ENCODE data around the gene GNAI2. TPM values are rescaled to one million over a fixed set of nuclear protein-coding genes. Genes with fewer than 3 reads are reported as not detected.
A peak's percentile ranks its signal among the peaks of the same experiment; 100 is the strongest.

The GNAI2 gene
- total RNA-seq, 2 experiments from 2014 or later = 238 to 242 TPM

- H3K27ac Mint-ChIP-seq = peak overlapping the region; percentile 26
- H3K4me1 Mint-ChIP-seq (ENCODE audit: low read depth) = peaks cover 33% of the 10 kb centered on the region
- DNase-seq (peak; percentile 94), ATAC-seq (peak; percentile 88)
- H3K27me3 Mint-ChIP-seq = peaks cover 39% of the 10 kb centered on the region
- peaks cover 2% of the 10 kb centered on the region for H3K36me3 Mint-ChIP-seq (ENCODE audit: low read depth)
- ChIA-PET POLR2A (interaction anchor here (0.6 kb wide), 1 partner anchor 86 kb away, joined by 3 read pairs; no protein-coding TSS in a partner anchor), CTCF (interaction anchor here (0.6 to 4.4 kb wide), 9 partner anchors 14 to 79 kb away, joined by 3 to 36 read pairs (median 12); partner anchors contain the start of gene IFRD2)
- peak; percentile 96 for TF ChIP-seq CTCF (IDR thresholded peaks at IDR 0.05)
- no peaks in the 10 kb centered on the region for H3K9me3 Mint-ChIP-seq
- intact Hi-C loops (cut with micrococcal nuclease) = loop anchor here (2.0 kb wide), 1 partner anchor 46 kb away; no protein-coding TSS in a partner anchor
- peak overlapping the region; percentile 74 for H3K4me3 Mint-ChIP-seq
These were observed 37.1 kb downstream of the GNAI2 start for GRCh38 chr3:50272911-50273688.

- Mint-ChIP-seq H3K4me3 (no peak overlapping the region), H3K4me1 (ENCODE audit: low read depth) (peaks cover 33% of the 10 kb centered on the region)
- POLR2A ChIA-PET = no interaction called here
These were observed 37.7 kb downstream of the GNAI2 start for GRCh38 chr3:50273689-50274065.

GRCh38 chr3:50274371-50275104 is 38.5 kb downstream of the GNAI2 start:
- DNase-seq = peak; percentile 88
- peak; percentile 96 for TF ChIP-seq CTCF (IDR thresholded peaks at IDR 0.05)
- ChIA-PET CTCF (interaction anchor here (0.7 to 4.4 kb wide), 20 partner anchors 10 to 81 kb away, joined by 3 to 36 read pairs (median 4); partner anchors contain the start of genes GNAI2 and IFRD2), POLR2A (interaction anchor here (1.0 to 9.6 kb wide), 7 partner anchors 10 to 50 kb away, joined by 3 to 98 read pairs (median 4); partner anchors contain the start of genes HYAL3, IFRD2 and NAA80)
- intact Hi-C loops (cut with micrococcal nuclease) = no loop called here
- Mint-ChIP-seq H3K27me3 (peaks cover 35% of the 10 kb centered on the region), H3K36me3 (ENCODE audit: low read depth) (peaks cover 2% of the 10 kb centered on the region), H3K4me1 (ENCODE audit: low read depth) (peaks cover 33% of the 10 kb centered on the region), H3K27ac (peak overlapping the region; percentile 60), H3K4me3 (peak overlapping the region; percentile 54), H3K9me3 (no peaks in the 10 kb centered on the region)
- ATAC-seq = peak; percentile 58

More at GRCh38 chr3:50273689-50274065, 37.7 kb downstream of the GNAI2 start:
- CTCF ChIA-PET = interaction anchor here (0.6 to 4.4 kb wide), 4 partner anchors 18 to 80 kb away, joined by 3 to 36 read pairs (median 16); partner anchors contain the start of gene IFRD2
- Mint-ChIP-seq H3K27ac (no peak overlapping the region), H3K9me3 (no peaks in the 10 kb centered on the region), H3K36me3 (ENCODE audit: low read depth) (peaks cover 2% of the 10 kb centered on the region), H3K27me3 (peaks cover 36% of the 10 kb centered on the region)
- intact Hi-C loops (cut with micrococcal nuclease) = loop anchor here (2.0 kb wide), 1 partner anchor 47 kb away; no protein-coding TSS in a partner anchor
- no peak for DNase-seq
- no peak for ATAC-seq
- no peak for TF ChIP-seq CTCF (IDR thresholded peaks at IDR 0.05)

- no peak overlapping the region for H3K27ac Mint-ChIP-seq
- peaks cover 2% of the 10 kb centered on the region for H3K36me3 Mint-ChIP-seq (ENCODE audit: low read depth)
- peaks cover 33% of the 10 kb centered on the region for H3K4me1 Mint-ChIP-seq (ENCODE audit: low read depth)
- TF ChIP-seq CTCF (IDR thresholded peaks at IDR 0.05) = no peak
- peak overlapping the region; percentile 42 for H3K4me3 Mint-ChIP-seq
- H3K9me3 Mint-ChIP-seq = no peaks in the 10 kb centered on the region
- POLR2A ChIA-PET = interaction anchor here (1.0 to 9.6 kb wide), 8 partner anchors 9 to 52 kb away, joined by 3 to 98 read pairs (median 4); partner anchors contain the start of genes HYAL3, IFRD2, NAA80 and TUSC2
- intact Hi-C loops (cut with micrococcal nuclease) = no loop called here
- CTCF ChIA-PET = interaction anchor here (0.7 to 4.4 kb wide), 21 partner anchors 9 to 82 kb away, joined by 3 to 36 read pairs (median 4); partner anchors contain the start of genes GNAI2 and IFRD2
- ATAC-seq (no peak), DNase-seq (no peak)
- H3K27me3 Mint-ChIP-seq = peaks cover 35% of the 10 kb centered on the region
These were observed 39.4 kb downstream of the GNAI2 start for GRCh38 chr3:50275141-50275995.
